ENCODE data around the gene VASN. TPM values are rescaled to one million over a fixed set of nuclear protein-coding genes. Genes with fewer than 3 reads are reported as not detected.
A peak's percentile ranks its signal among the peaks of the same experiment; 100 is the strongest.

VASN gene
- total and polyA plus RNA-seq, 12 donors, result 0.77 to 44.7 (median 21.3) TPM

- H3K4me3 ChIP-seq, result peak overlapping the region; percentile 54 to 72 (median 70)
- no peaks in the 10 kb centered on the region for H3K9me3 ChIP-seq (replicated peaks in 1 of 3)
- no peaks in the 10 kb centered on the region for H3K27me3 ChIP-seq
- peak overlapping the region; percentile 77 to 98 (median 96) for H3K27ac ChIP-seq
- WGBS, 4 donors, result 2 to 4% (median 3%) methylated on average over 17 to 31 of the region's 31 CpGs
- DNase-seq, result peak in 1 of 7 donors; percentile 30
- intact Hi-C loops (cut with DNase I), result no loop called here
- H3K4me1 ChIP-seq (replicated peaks in 1 of 2), result peaks cover 18 to 19% of the 10 kb centered on the region in 2 donors
- no peak for TF ChIP-seq CTCF (IDR thresholded peaks at IDR 0.05)
- TF ChIP-seq POLR2A (IDR thresholded peaks at IDR 0.05), result no peak
- H3K36me3 ChIP-seq (replicated peaks in 1 of 2), result peaks cover 0 to under 1% of the 10 kb centered on the region in 2 donors
These were observed 54.5 kb downstream of the VASN start for GRCh38 chr16:4426021-4426684.

DNA sequence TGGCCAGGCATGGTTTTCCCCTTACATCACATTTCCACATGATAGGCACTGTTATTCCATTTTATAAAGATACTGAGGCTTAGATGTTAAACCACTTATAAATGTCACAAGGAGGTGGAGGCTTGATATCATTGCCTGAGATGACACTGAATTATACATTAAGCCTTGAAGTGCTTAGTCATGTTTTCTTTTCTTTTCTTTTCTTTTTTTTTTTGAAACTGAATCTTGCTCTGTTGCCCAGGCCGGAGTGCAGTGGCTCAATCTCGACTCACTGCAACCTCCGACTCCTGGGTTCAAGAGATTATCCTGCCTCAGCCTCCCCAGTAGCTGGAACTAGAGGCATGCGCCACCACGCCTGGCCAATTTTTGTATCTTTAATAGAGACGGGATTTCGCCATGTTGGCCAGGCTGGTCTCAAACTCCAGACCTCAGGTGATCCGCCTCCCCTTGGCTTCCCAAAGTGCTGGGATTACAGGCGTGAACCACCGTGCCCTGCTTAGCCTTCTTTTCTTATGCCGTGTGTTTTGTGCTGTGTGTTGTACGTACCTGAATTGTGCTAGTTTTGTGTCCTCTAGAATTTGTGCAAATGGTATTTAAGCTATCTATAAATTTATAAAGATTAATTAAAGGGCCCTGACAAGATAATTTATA lies 55.2 kb downstream of the VASN start:
- Histone ChIP-seq H3K4me1 (replicated peaks in 1 of 2) (peaks cover 18 to 19% of the 10 kb centered on the region in 2 donors), H3K27ac (peak overlapping the region; percentile 77 to 98 (median 96)), H3K4me3 (peak overlapping the region in 2 of 4 donors; percentile 54 to 67), H3K36me3 (replicated peaks in 1 of 2) (peaks cover 0 to 7% of the 10 kb centered on the region in 2 donors), H3K27me3 (no peaks in the 10 kb centered on the region), H3K9me3 (replicated peaks in 1 of 3) (no peaks in the 10 kb centered on the region)
- 66 to 79% (median 75%) methylated on average over 12 of the region's 12 CpGs for WGBS, 4 donors
- intact Hi-C loops (cut with DNase I), result no loop called here
- DNase-seq, result no peak
- TF ChIP-seq POLR2A (IDR thresholded peaks at IDR 0.05) (peak in 1 of 2 donors; percentile 13), CTCF (IDR thresholded peaks at IDR 0.05) (no peak)

DNA sequence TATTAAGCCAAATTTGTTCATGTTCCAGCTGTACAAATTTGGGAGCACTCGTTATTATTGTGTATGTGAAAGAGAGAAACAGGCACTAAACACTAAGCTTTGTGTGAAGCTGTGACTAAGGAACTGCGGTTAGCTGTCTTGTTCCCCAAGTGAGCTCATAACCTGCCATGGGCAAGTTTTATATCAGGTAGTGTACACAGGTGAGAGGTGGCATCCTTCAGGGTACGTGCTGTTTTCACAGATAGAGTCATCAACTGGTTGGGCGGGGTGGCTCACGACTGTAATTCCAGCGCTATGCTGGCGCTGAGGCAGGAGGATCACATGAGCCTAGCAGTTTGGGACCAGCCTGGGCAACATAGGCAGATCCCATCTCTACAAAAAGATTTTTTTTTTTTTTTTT lies 56.9 kb downstream of the VASN start:
- TF ChIP-seq CTCF (IDR thresholded peaks at IDR 0.05), result no peak
- TF ChIP-seq POLR2A (IDR thresholded peaks at IDR 0.05), result no peak
- intact Hi-C loops (cut with DNase I), result no loop called here
- Histone ChIP-seq H3K4me3 (no peak overlapping the region), H3K36me3 (replicated peaks in 1 of 2) (peaks cover 0 to 11% of the 10 kb centered on the region in 2 donors), H3K9me3 (replicated peaks in 1 of 3) (no peaks in the 10 kb centered on the region), H3K27me3 (no peaks in the 10 kb centered on the region), H3K4me1 (replicated peaks in 1 of 2) (peaks cover 18 to 19% of the 10 kb centered on the region in 2 donors), H3K27ac (no peak overlapping the region)
- WGBS, 4 donors, result 81 to 88% (median 82%) methylated on average over 6 to 7 of the region's 7 CpGs
- no peak for DNase-seq

DNA sequence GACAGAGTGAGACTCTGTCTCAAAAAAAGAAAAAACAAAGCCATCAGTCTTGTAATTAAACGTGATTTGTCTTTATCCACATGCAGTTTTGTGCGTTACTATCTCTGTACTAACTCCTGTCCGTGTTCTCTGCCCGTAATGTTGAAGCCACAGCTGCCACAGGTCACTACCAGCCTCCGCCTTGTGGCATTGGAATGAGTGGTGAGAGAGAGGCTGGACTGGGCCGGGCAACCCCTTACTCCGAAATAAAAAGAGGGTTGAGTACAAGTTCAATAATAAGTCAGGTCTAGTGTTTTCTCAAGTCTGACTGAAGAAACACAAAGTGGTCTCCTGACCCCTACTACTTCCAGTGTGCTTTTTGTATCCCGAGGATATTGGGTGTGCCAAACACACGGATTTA lies 59.4 kb downstream of the VASN start:
- 86 to 90% (median 88%) methylated on average over 9 of the region's 9 CpGs for WGBS, 4 donors
- Histone ChIP-seq H3K27me3 (no peaks in the 10 kb centered on the region), H3K36me3 (replicated peaks in 1 of 2) (peaks cover 0 to 26% of the 10 kb centered on the region in 2 donors)

More for the DNA sequence above, 59.4 kb downstream of the VASN start:
- Histone ChIP-seq H3K4me1 (replicated peaks in 1 of 2) (peaks cover 13 to 14% of the 10 kb centered on the region in 2 donors), H3K9me3 (replicated peaks in 1 of 3) (no peaks in the 10 kb centered on the region), H3K4me3 (no peak overlapping the region), H3K27ac (no peak overlapping the region)
- intact Hi-C loops (cut with DNase I), result no loop called here
- no peak for DNase-seq
- TF ChIP-seq POLR2A (IDR thresholded peaks at IDR 0.05), result no peak
- TF ChIP-seq CTCF (IDR thresholded peaks at IDR 0.05), result no peak

Small RNA genes within 50 kb of the gene (small RNA-seq; reads per million reads assigned to genes)
- gene AC012676.2, result 0 reads per million in 2 donors

Other genes starting within 250 kb of the VASN start
- gene SRL, start 129.8 kb upstream of the VASN start, total RNA-seq, result 1 to 10 TPM in 2 of 9 donors, under 1 TPM in 5, not detected in 2; 0.29 to 1.8 (median 0.58) TPM
- under 1 TPM; 0.24 to 0.57 (median 0.46) TPM for gene SRL, start 129.8 kb upstream of the VASN start, polyA plus RNA-seq
- gene TFAP4, start 98.8 kb upstream of the VASN start, total RNA-seq, result 10 to 100 TPM in 2 of 9 donors, 1 to 10 TPM in 7; 2.5 to 15.4 (median 6.1) TPM
- 10 to 100 TPM in 1 of 3 donors, 1 to 10 TPM in 2; 3.3 to 10.3 (median 4.5) TPM for gene TFAP4, start 98.8 kb upstream of the VASN start, polyA plus RNA-seq
- 10 to 100 TPM in 8 of 9 donors, 1 to 10 TPM in 1; 3.3 to 36.2 (median 17.9) TPM for gene GLIS2, start 55.8 kb upstream of the VASN start, total RNA-seq
- gene GLIS2, start 55.8 kb upstream of the VASN start, polyA plus RNA-seq, result 10 to 100 TPM in 2 of 3 donors, 1 to 10 TPM in 1; 2.0 to 16.7 (median 13.4) TPM
- 100 to 1,000 TPM in 1 of 9 donors, 10 to 100 TPM in 8; 35.5 to 162 (median 55.3) TPM for gene PAM16, start 20.5 kb upstream of the VASN start, total RNA-seq
- gene PAM16, start 20.5 kb upstream of the VASN start, polyA plus RNA-seq, result 100 to 1,000 TPM in 2 of 3 donors, 10 to 100 TPM in 1; 25.0 to 310 (median 285) TPM
- gene CORO7, start 44.7 kb downstream of the VASN start, total RNA-seq, result 10 to 100 TPM in 8 of 9 donors, 1 to 10 TPM in 1; 10.0 to 56.5 (median 35.8) TPM
- gene CORO7, start 44.7 kb downstream of the VASN start, polyA plus RNA-seq, result 10 to 100 TPM in 2 of 3 donors, 1 to 10 TPM in 1; 4.3 to 61.0 (median 27.9) TPM
- 100 to 1,000 TPM in 2 of 9 donors, 10 to 100 TPM in 7; 55.0 to 122 (median 80.1) TPM for gene DNAJA3, start 54.0 kb downstream of the VASN start, total RNA-seq
- gene DNAJA3, start 54.0 kb downstream of the VASN start, polyA plus RNA-seq, result 100 to 1,000 TPM in 1 of 3 donors, 10 to 100 TPM in 2; 21.9 to 166 (median 25.6) TPM
- 100 to 1,000 TPM in 1 of 9 donors, 10 to 100 TPM in 8; 51.3 to 104 (median 79.3) TPM for gene NMRAL1, start 102.8 kb downstream of the VASN start, total RNA-seq
- gene NMRAL1, start 102.8 kb downstream of the VASN start, polyA plus RNA-seq, result 100 to 1,000 TPM in 2 of 3 donors, 10 to 100 TPM in 1; 35.0 to 139 (median 126) TPM
- gene HMOX2, start 104.5 kb downstream of the VASN start, total RNA-seq, result 100 to 1,000 TPM in 1 of 9 donors, 10 to 100 TPM in 8; 46.0 to 113 (median 67.3) TPM
- 100 to 1,000 TPM in 1 of 3 donors, 10 to 100 TPM in 2; 36.1 to 114 (median 39.0) TPM for gene HMOX2, start 104.5 kb downstream of the VASN start, polyA plus RNA-seq
- gene CDIP1, start 166.9 kb downstream of the VASN start, total RNA-seq, result 10 to 100 TPM; 26.0 to 68.0 (median 48.4) TPM
- 10 to 100 TPM; 23.6 to 41.6 (median 24.5) TPM for gene CDIP1, start 166.9 kb downstream of the VASN start, polyA plus RNA-seq
- gene C16orf96, start 184.5 kb downstream of the VASN start, total RNA-seq, result under 1 TPM; 0.14 to 0.61 (median 0.30) TPM
- under 1 TPM in 2 of 3 donors, not detected in 1; 0.07 to 0.16 TPM for gene C16orf96, start 184.5 kb downstream of the VASN start, polyA plus RNA-seq
- 10 to 100 TPM; 12.0 to 34.3 (median 17.4) TPM for gene UBALD1, start 243.0 kb downstream of the VASN start, total RNA-seq
- 10 to 100 TPM in 2 of 3 donors, 1 to 10 TPM in 1; 3.7 to 92.7 (median 31.9) TPM for gene UBALD1, start 243.0 kb downstream of the VASN start, polyA plus RNA-seq